HG02759 (cell line): ENCODE measurements around the gene WWOX.

Experiments
- ATAC-seq: cut with Tn5 transposase; IDR thresholded peaks from one replicate; pipeline ENCODE4 v1.9.1; 2021; ENCODE audit warnings: mild to moderate bottlenecking, moderate library complexity; ENCODE audit not compliant: unreplicated experiment

The WWOX gene

GRCh38 chr16:78430281-78430680 is 330.8 kb downstream of the WWOX start:
- no peak for ATAC-seq

DNA sequence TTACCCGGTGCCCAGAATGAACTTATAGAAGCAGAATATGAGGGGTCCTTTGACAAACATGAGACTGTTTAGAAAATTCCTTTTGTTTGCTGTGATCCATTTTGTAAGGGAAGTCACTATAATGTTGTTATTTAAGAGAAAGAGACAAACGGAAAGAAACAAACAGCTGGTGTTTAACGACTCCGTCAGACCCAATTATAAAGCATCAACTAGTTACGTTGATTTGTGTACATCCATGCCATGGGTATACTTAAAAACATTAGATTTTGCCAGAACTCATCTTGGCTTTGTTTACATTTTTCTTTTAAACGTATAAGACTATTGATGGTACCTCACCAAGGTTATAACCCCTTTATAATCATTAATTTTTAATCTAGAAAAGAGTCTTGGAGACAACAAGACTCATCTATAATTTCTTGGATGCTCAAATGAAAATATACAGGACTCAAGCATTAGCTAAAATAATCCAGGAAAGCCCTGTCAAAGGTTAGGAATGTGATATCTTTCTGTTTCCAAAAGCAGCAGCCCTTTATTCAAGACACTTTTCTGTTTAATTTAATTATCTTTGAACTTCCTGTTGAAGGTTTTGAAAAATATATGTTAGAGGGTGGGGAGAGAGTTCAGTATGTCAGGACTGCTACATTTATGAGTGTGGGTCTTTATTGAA is 331.7 kb downstream of the WWOX start:
- ATAC-seq: no peak

DNA sequence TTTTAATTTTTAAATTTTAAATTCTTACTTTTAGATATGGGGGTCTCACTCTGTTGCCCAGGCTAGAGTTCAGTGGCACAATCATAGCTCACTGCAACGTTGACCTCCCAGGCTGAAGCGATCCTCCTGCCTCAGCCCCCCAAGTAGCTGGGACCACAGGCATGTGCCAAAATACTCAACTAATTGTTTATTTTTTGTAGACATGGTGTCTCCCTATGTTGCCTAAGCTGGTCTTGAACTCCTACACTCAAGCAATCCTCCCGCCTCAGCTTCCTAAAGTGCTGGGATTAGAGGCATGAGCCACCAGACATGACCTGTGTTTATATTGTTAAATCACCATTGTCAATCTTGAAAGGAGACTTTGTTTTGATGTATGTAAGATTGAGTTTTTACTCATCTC is 332.2 kb downstream of the WWOX start:
- ATAC-seq: no peak

GRCh38 chr16:78432451-78432850 is 333.0 kb downstream of the WWOX start:
- no peak for ATAC-seq

- no peak for ATAC-seq
These were observed 333.7 kb downstream of the WWOX start for GRCh38 chr16:78433116-78433515.

DNA sequence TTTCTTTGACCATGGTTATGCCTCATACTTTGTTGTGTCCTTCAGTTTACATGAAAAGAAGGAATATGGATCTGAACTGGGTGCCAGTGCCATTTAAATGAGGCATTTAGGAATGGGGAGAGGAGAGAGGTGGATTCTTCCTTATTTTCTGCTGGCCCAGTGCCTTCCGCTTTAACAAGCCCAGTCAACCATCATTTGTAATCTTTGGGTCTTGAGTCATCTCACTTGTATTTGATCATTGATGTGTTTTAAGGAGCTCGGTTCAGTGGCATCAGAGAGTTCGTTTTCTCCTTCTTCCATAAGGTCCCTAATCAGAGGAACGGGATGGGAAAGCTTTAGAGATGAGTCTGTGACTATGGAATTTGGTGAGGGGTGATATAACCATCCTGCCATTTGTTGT is 334.9 kb downstream of the WWOX start:
- ATAC-seq: no peak

- ATAC-seq: no peak
These were observed 335.8 kb downstream of the WWOX start for GRCh38 chr16:78435260-78435659.

GRCh38 chr16:78436023-78436422 is 336.6 kb downstream of the WWOX start:
- ATAC-seq: no peak

GRCh38 chr16:78436846-78437245 is 337.4 kb downstream of the WWOX start:
- ATAC-seq: no peak

GRCh38 chr16:78437352-78437968 is 338.0 kb downstream of the WWOX start:
- no peak for ATAC-seq

GRCh38 chr16:78438219-78438618 is 338.8 kb downstream of the WWOX start:
- ATAC-seq: no peak

DNA sequence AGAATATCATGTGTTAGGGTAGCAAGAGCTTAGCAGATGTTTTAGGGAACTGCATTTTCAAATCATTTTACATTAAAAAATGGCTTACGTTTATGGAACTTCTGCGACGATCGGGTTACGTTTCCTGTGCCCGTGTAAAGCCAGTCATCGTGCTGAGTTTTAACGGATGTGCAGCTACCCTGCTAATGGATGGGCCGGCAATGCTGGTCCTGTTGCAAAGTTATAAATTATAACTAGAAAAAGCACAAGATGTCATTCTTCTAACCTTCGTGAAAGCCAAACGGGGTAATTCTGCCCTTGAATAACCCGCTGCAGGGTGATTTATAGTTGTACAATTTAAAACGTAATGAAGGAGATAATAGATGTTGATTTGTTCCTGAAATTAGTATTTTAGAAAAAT is 339.2 kb downstream of the WWOX start:
- ATAC-seq: no peak

DNA sequence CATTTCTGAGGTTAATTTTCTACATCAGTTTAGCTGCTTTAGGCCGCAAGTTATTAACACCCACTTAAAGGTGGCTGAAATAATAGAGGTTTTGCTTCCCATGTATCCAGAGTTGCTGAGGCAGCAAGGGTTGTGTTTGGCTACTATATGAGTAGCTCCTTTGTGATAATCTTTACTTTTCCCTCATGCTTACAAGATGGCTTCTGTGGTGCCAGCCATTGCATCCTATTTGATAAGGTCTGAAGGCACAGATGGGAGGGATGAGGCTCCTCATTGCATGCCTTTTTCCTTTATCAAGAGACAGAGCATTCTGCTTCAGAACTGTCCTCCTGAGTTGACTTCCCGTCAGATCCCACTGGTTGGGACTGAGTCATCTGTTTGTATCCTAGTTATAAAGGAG is 340.2 kb downstream of the WWOX start:
- ATAC-seq: no peak

DNA sequence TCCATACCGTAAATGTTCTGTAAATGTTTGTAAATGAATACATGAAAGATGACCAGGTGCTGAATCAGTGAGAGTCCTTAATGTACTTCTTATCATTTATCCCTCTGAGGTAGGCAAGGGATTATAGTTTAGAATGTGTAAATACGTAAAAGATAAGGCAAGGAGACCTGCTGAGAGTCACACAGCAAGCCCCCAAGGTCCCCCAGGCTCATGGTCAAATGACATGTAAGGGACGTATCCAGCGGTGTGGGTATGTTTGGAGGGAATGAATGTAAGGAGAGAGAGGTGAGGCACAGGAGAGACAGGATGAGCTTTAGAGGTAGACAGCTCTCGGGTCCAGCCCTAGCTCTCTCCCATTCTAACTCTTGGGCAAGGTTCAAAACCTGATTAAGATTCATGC is 341.8 kb downstream of the WWOX start:
- no peak for ATAC-seq

GRCh38 chr16:78443542-78444364 is 344.3 kb downstream of the WWOX start:
- ATAC-seq: no peak

DNA sequence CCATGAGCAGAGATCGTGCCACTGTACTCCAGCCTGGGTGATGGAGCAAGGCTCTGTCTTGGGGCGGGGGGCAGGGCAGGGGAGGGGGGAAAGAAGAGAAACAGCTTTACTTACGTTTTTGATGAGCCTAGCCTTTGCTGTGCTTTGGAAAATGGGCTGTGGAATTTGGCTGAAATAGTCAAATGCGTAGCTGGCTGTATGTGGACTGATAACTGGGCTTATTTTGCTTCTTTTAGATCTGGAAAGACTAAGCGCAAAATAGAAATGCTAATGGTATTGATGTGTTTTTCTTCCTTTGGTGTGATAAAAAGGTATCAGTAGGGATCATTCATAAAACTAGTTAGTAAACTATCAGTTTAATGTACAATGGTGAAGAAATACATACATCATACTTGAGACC is 346.4 kb downstream of the WWOX start:
- no peak for ATAC-seq

DNA sequence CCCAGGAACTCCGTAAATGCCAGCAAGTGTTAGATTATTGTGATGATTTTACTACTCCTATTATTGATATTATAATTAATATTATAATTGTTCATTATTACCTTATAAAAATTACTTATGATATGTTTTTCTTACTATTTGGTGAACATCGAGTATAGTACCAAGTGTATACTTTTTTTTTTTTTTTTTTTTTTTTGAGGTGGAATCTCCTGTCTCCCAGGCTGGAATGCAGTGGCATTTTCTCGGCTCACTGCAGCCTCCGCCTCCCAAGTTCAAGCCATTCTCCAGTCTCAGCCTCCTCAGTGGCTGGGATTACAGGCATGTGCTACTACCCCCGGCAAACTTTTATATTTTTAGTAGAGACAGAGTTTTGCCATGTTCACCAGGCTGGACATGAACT is 347.0 kb downstream of the WWOX start:
- ATAC-seq: no peak

DNA sequence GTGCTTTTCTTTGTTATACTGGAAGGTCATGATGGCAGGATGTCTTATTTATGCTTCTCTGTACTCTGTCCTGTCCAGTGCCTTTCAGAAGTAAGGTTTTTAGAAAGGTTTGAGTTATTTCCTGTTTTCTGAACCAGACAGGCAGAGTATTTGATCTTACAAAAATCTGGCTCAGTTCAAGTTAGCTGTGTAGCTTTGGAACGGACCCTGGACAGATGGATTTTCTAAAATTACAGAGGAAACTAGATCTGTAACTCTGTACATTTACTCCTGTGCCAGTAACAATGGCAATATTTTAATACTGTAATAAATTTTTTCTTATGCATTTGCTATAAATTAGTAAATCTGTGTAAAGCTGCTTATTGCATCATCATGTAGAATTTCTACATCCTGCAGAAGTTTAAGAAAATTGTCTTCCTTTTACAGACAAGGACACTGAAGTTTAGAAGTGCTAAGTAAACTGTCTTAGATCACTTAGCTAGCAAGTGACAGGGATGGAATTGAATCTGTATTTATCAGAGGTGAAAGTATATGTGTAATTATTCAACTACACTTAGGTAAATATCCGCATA is 347.6 kb downstream of the WWOX start:
- no peak for ATAC-seq

GRCh38 chr16:78448658-78449271 is 349.3 kb downstream of the WWOX start:
- ATAC-seq: no peak

DNA sequence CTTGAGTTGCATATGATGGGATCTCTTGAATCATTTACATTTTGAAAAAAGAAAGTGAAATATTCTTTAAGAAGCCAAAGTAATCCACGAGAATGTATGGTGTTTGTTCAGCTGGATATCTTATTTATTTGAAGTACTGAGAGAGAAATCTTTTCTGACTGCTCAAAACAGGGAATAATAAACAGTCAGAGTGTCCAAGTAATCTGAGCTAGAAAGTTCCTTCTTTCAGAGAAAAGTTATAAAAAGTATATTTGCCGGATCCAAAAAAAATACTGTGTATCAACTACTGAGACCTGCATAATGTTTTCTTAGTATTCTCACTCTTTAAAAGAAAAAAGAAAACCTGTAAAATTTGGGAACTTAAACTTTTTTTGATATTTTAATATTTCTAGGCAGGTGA is 350.8 kb downstream of the WWOX start:
- ATAC-seq: no peak

GRCh38 chr16:78452025-78452555 is 352.6 kb downstream of the WWOX start:
- no peak for ATAC-seq
